Measurements from ENCODE around the gene GDPD5.
A peak's percentile ranks its signal among the peaks of the same experiment; 100 is the strongest.

The GDPD5 gene

DNA sequence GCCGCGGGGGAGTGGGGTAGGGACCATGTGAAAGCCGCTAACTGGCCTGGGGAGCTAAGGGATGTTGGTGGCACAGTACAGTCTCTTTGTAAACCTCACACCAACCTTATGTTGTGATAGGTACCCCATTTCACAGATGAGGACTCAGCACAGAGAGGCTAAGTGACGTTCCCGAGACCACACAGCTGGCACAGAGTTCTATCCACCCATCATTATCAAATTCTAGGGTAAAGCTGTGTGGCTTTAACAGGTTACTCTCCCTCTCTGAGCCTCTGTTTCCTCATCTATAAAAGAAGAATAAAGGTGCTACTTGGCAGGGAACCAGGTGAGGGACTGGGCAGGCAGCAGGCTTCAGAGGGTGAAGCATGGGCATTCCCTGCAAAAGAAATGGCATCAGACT, 1.4 kb upstream of the GDPD5 start:
- no peak overlapping the region for H3K9ac ChIP-seq
- no peaks in the 10 kb centered on the region for H3K9me3 ChIP-seq
- H3K4me1 ChIP-seq: peaks cover 89% of the 10 kb centered on the region
- no peaks in the 10 kb centered on the region for H3K36me3 ChIP-seq
- H3K4me2 ChIP-seq: peak overlapping the region; percentile 100
- H3K27me3 ChIP-seq: peaks cover 31% of the 10 kb centered on the region
- H3K27ac ChIP-seq: no peak overlapping the region
- no peak for TF ChIP-seq Cebpa-rat (IDR thresholded peaks at IDR 0.05)
- peaks cover 44% of the 10 kb centered on the region for H4K20me1 ChIP-seq
- H3K4me3 ChIP-seq: no peak overlapping the region

DNA sequence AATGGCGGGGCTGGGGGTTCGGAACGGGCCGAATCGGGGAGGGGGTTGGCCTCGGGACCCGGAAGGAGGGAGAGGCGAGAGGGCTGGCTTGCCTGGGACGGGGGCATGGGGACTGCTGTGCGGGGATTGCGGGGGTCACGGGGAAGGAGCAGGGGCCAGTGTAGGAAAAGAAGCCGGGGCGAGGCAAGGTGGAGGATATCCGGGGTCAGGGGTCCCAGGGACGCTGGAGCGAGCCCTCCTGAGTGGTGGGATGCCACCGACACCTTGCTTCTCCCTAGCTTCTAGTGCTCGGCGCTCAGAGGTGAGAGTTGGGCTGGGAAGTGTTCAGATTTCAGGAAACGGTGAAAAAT, 426 bp upstream of the GDPD5 start:
- Histone ChIP-seq H3K27me3 (peaks cover 31% of the 10 kb centered on the region), H3K4me3 (peak overlapping the region; percentile 76), H3K9me3 (no peaks in the 10 kb centered on the region), H3K4me1 (peaks cover 79% of the 10 kb centered on the region), H3K9ac (peak overlapping the region; percentile 87), H3K27ac (peak overlapping the region; percentile 82), H4K20me1 (peaks cover 44% of the 10 kb centered on the region), H3K4me2 (peak overlapping the region; percentile 100), H3K36me3 (no peaks in the 10 kb centered on the region)
- no peak for TF ChIP-seq Cebpa-rat (IDR thresholded peaks at IDR 0.05)

DNA sequence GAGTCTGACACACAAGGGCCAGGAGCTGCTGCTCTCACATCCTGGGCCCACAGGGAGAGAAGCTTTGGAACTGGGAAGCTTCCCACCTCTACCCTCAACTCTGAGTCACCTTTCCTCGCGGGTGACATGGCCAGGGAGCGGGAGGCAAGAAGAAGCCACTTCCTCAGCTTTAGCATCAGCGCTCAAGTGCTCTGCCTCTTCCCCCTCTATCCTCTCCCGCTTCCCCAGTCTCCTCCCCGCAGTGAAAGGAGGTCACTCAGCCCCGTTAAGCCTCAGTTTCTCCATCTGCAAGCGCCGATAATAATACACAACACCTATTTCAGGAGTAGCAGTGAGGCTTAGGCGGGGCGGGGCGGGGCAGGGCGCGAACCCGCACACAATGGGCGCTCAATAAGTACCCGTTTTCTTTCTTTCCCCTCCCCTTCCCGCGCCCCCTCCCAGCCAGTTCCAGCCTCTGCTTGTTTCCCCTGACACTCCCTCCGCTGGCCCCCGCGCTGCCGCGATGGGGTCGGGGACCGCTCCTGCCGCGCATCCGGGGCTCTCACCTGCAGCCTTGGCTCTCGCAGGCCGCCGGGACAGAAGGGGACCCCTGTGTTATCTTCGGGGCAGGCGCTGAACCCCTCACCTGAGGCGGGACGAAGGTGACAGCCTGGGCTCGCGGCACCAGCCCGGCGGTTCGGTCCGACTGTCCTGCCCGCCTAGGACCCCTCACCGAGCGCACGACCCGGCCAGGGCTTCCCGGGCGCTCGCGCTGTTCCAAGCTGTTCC, 892 bp downstream of the GDPD5 start:
- no peaks in the 10 kb centered on the region for H3K9me3 ChIP-seq
- no peak for TF ChIP-seq Cebpa-rat (IDR thresholded peaks at IDR 0.05)

DNA sequence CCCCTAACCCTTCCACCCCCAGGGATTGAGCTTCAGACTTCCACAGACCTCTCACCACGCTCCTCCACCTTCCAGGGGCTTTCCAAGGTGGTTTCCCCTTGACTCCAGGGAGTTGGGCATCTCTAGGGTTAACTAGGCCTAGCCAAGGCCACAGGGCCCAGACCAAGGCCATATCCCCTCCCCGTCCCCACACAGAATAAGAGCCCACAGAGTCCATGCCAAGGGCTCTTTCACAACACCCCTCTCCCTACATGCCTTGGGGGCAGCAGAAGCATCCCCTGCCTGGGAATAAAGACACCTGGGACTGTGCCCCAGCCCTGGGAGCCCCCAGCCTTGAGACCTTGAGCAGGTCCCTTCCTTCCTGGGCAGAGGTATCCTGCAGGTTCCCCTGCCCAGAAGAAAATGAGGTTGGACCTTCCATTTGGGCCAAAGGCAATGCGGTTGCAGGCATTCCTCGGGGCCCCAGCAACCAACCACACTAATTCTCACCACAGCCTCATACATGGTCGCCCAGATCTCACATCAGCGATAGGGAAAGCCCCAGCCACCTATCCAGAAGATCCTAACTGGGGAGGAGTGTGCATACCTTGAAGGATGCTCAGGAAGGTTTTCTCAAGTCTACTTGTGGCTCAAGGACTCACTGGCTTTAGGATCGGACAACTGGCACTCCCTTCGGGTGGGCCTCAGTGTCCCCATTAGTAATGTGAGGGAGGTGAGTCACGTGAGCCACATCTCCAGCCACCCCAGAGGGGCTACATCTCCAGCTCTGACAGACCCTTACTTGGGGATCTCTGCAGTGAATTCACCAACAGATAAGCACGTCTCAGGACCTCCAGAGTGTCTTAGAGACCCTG, 1.7 kb downstream of the GDPD5 start:
- Histone ChIP-seq H3K9me3 (no peaks in the 10 kb centered on the region), H4K20me1 (peaks cover 43% of the 10 kb centered on the region), H3K27ac (no peak overlapping the region), H3K27me3 (peaks cover 31% of the 10 kb centered on the region), H3K4me1 (peaks cover 76% of the 10 kb centered on the region), H3K9ac (0 out of 2 replicates have a peak overlapping the region, but pooled peaks have one; percentile 72), H3K4me2 (peak overlapping the region; percentile 100), H3K4me3 (peak overlapping the region; percentile 76), H3K36me3 (no peaks in the 10 kb centered on the region)
- no peak for TF ChIP-seq Cebpa-rat (IDR thresholded peaks at IDR 0.05)

More for the DNA sequence above, 892 bp downstream of the GDPD5 start:
- Histone ChIP-seq H4K20me1 (peaks cover 44% of the 10 kb centered on the region), H3K27ac (peak overlapping the region; percentile 31; the same call in 1 of the 2 replicates), H3K36me3 (no peaks in the 10 kb centered on the region), H3K9ac (peak overlapping the region; percentile 72), H3K27me3 (peaks cover 31% of the 10 kb centered on the region), H3K4me2 (peak overlapping the region; percentile 100), H3K4me1 (peaks cover 77% of the 10 kb centered on the region), H3K4me3 (peak overlapping the region; percentile 76)

DNA sequence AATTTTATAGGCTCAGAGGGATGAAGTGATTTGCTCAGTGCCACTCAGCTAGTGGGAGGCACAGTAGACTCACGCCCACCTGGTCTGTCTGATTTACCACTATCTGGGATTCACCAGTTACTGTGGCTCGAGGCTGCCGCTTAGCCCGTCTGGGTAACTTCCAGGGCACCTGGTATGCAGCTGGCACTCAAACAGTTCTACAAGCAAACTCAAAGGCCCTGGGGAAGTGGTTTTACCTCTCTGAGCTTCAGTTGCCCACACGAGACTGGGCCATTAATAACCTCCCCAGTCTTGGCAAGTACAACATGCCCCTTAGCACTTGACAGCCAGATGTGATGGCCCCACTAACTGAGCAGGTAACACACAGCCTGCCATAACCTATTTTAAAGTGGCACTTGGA, 2.6 kb downstream of the GDPD5 start:
- peaks cover 34% of the 10 kb centered on the region for H4K20me1 ChIP-seq
- H3K4me1 ChIP-seq: peaks cover 76% of the 10 kb centered on the region
- no peaks in the 10 kb centered on the region for H3K9me3 ChIP-seq
- H3K27me3 ChIP-seq: peaks cover 31% of the 10 kb centered on the region
- H3K36me3 ChIP-seq: no peaks in the 10 kb centered on the region
- peak overlapping the region; percentile 100 for H3K4me2 ChIP-seq
- no peak overlapping the region for H3K4me3 ChIP-seq
- H3K9ac ChIP-seq: no peak overlapping the region
- TF ChIP-seq Cebpa-rat (IDR thresholded peaks at IDR 0.05): no peak
- H3K27ac ChIP-seq: no peak overlapping the region

DNA sequence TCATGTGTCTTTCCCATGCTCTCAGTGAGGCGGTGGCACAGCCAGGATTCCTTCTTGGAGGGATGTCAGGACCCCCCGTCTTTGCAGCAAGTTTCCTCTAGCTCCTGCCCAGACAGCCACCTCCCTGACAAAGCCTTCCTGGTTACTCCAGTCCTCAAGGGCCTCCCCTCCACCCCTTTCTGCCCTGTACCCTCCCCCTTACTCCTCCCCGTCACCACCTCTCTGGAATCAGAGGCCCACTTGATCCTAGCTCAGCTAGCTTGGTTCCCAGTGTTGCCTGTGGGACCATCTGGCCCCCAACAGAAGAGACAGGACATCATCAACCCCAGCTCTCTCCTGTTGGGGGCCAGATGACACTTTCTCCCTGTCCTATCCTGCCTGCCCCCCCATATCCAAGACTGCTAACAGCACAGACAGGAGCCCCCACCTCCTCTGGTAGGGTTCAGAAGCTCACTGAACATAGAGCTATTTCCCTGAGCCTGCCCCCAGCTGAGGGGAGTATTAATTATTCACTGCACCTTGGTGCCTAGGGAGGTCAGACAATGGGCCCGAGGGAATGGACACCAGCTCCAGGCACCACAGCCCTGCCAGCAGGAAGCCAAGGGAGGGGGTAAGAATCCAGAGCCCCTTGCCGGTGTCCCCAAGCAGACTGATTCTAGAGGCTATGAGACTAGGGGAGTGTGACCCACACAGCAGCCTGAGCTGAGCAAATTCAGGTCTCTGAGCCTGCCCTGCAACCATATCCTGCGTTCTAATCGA, 3.3 kb downstream of the GDPD5 start:
- no peaks in the 10 kb centered on the region for H3K9me3 ChIP-seq
- H3K27me3 ChIP-seq: peaks cover 31% of the 10 kb centered on the region
- no peak for TF ChIP-seq Cebpa-rat (IDR thresholded peaks at IDR 0.05)
- H3K27ac ChIP-seq: no peak overlapping the region
- H3K4me3 ChIP-seq: no peak overlapping the region
- H3K9ac ChIP-seq: no peak overlapping the region
- H4K20me1 ChIP-seq: peaks cover 29% of the 10 kb centered on the region
- peaks cover 76% of the 10 kb centered on the region for H3K4me1 ChIP-seq
- H3K4me2 ChIP-seq: peak overlapping the region; percentile 100
- no peaks in the 10 kb centered on the region for H3K36me3 ChIP-seq

DNA sequence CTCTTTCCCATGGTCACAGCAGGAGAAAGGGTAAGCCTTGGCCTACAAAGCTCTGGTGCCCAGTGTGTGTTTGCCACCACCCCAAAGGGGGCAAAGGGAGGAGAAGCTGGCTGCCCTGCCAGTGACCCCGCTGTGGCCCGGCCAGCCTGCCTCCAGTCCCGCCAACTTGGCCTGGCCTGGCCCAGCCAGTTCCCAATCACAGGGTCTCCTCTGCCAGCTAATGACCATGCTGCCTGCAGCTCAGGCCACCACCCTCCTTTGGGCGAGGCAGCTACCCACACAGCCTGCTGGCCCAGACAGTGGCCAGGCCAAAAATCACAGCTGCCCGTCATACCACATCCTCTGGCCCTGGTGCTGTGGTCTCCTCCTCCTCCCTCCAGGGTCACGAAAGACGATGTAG, 5.1 kb downstream of the GDPD5 start:
- peaks cover 9% of the 10 kb centered on the region for H3K9me3 ChIP-seq
- H3K27ac ChIP-seq: no peak overlapping the region
- 0 out of 2 replicates have a peak, but pooled peaks cover 7% of the 10 kb centered on the region for H3K36me3 ChIP-seq
- H3K4me3 ChIP-seq: no peak overlapping the region
- no peak for TF ChIP-seq Cebpa-rat (IDR thresholded peaks at IDR 0.05)
- H3K27me3 ChIP-seq: peaks cover 31% of the 10 kb centered on the region
- peaks cover 29% of the 10 kb centered on the region for H4K20me1 ChIP-seq
- H3K4me1 ChIP-seq: peaks cover 79% of the 10 kb centered on the region
- no peak overlapping the region for H3K4me2 ChIP-seq
- H3K9ac ChIP-seq: no peak overlapping the region

DNA sequence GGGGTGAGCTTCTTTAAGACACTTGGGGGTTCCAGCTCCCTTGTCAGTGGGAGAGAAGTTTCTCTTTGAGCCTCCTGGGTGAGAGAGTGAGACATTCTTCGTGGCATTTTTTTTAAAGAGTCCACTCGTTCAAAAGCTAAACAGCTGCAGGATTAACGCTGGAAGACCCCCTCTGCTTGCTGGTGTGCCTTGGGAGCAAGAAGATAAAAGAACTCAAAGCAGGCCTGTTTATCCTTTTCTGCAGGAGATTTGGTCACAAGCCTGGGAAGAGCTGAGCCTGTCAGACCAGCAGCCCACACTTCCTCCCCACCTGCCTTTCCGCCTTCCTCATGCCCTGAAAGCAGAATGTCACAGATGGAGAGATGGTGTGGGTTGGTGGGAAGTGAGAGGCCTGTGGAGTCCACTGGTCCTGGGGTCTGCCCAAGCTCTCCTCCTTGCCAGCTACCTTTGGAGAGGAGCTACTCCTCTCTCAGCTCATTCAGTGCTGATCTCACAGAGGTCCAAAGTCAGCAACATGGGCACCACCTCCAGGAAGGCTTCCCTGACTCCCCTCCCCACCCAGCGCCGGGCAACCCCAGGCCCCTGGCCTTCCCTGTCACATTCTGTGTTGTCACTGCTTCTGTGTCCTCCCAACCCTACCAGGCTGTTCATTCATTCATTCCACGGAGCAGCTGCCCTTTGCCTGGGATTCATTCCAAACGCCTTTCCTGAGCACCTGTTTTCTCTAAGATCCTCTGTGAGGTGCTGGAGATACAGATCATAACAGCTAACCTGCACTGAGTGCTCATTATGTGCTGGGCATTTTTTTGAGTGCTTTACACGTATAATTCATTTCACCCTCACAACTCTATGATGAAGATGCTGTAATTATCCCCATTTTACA, 6.7 kb downstream of the GDPD5 start:
- peaks cover 16% of the 10 kb centered on the region for H4K20me1 ChIP-seq
- no peak overlapping the region for H3K4me3 ChIP-seq
- 0 out of 2 replicates have a peak, but pooled peaks cover 7% of the 10 kb centered on the region for H3K36me3 ChIP-seq
- H3K27me3 ChIP-seq: peaks cover 14% of the 10 kb centered on the region
- peak overlapping the region; percentile 3; the same call in 1 of the 2 replicates for H3K9ac ChIP-seq
- H3K27ac ChIP-seq: peak overlapping the region; percentile 61
- peaks cover 79% of the 10 kb centered on the region for H3K4me1 ChIP-seq
- peak overlapping the region; percentile 71 for H3K4me2 ChIP-seq
- no peak for TF ChIP-seq Cebpa-rat (IDR thresholded peaks at IDR 0.05)
- peaks cover 9% of the 10 kb centered on the region for H3K9me3 ChIP-seq

DNA sequence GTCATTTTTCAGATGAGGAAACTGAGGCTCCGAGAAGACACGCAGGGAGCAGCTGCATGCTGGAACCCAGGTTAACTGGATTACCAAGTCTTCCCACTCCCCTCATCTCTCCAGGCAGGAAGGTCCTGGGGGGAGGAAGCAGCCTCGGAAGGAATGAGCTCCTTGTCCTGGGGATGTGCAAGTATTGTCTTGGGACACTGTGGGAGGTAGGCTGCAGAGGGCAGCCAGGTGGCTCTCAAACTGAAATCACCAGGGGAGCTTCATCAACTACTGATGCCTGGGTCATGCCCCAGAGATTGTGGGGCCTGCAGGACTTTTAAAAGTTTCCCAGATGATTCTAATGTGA, 7.6 kb downstream of the GDPD5 start:
- peak overlapping the region; percentile 61 for H3K27ac ChIP-seq
- H3K4me2 ChIP-seq: peak overlapping the region; percentile 71
- 0 out of 2 replicates have a peak, but pooled peaks cover 7% of the 10 kb centered on the region for H3K36me3 ChIP-seq
- peaks cover 6% of the 10 kb centered on the region; the same call in 1 of the 2 replicates for H3K27me3 ChIP-seq
- H3K4me1 ChIP-seq: peaks cover 71% of the 10 kb centered on the region
- peak overlapping the region; percentile 3; the same call in 1 of the 2 replicates for H3K9ac ChIP-seq
- no peak for TF ChIP-seq Cebpa-rat (IDR thresholded peaks at IDR 0.05)
- H3K4me3 ChIP-seq: no peak overlapping the region
- peaks cover 8% of the 10 kb centered on the region for H4K20me1 ChIP-seq
- H3K9me3 ChIP-seq: peaks cover 9% of the 10 kb centered on the region
